NCI-H446 treated with DMSO at 0.1 percent for 48 hours (cell line): ENCODE results near the gene DISC1.
"Not testable (repeated sequence)": the region's sequence is repeated elsewhere in the genome, so short reads cannot be mapped to it uniquely, and the experiment has no call there.

Source experiments
- DNase-seq: peaks from one replicate; lab custom pipeline; 2025; lab: John Stamatoyannopoulos, UW

DISC1 gene

DNA sequence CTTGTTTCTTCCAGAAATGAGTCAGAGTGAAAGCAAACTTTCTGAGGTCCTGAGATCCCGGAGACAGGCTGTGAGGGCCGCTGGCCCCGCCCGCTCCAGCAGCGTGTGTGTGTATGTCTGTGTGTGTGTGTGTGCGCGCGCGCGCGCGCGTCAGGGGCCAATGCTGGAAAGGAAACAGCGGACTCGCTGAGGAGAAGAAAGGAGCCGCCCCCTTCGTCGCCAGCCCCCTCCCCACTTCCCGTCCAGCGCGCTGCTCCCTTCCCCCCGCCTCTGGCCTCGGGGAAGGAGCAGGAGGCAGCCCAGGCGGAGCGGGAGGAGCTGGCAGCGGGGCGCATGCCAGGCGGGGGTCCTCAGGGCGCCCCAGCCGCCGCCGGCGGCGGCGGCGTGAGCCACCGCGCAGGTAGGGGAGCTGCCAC, at the start of gene DISC1:
TSS of gene DISC1 (plus strand) at position 256 of the 416 bp plus-strand sequence. CDS start at position 334, 78 bp downstream.
- DNase-seq, result peak; percentile 56

- no peak for DNase-seq
Measured at GRCh38 chr1:231576804-231577718, 49.5 kb upstream of the DISC1 start.

DNA sequence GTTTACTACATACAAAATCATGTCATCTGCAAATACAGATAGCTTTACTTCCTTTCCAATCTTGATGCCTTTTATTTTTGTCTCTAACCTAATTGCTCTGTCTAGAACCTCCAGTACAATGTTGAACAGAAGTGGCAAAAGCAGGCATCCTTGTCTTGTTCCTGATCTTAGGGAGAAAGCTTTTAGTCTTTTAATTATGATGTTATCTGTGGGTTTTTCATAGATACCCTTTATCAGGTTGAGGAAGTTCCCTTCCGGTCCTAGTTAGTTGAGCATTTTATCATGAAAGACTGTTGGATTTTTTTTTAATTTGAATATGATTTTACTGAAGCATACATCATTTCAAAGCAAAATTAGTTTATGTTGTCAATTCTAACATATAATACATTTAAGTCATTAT, 45.7 kb upstream of the DISC1 start:
- no peak for DNase-seq

DNA sequence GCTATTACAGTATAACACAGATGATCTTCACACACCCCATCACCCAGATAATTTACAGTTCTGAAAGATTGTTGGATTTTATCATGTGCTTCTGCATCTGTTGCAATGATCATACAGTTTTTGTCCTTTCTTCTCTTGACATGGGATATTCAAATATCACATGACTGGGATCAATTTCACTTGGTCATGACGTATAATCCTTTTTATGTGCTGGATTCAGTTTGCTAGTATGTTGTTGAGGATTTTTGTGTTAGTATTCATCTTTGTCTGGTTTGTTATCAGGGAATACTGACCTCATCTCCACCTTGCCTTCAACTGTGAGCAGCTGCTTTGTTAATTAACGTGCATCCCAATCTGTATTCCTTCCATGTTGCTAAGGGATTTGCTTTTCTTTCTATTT, 44.7 kb upstream of the DISC1 start:
- no peak for DNase-seq

- DNase-seq, result no peak
Measured at GRCh38 chr1:231583376-231583775, 43.2 kb upstream of the DISC1 start.

DNA sequence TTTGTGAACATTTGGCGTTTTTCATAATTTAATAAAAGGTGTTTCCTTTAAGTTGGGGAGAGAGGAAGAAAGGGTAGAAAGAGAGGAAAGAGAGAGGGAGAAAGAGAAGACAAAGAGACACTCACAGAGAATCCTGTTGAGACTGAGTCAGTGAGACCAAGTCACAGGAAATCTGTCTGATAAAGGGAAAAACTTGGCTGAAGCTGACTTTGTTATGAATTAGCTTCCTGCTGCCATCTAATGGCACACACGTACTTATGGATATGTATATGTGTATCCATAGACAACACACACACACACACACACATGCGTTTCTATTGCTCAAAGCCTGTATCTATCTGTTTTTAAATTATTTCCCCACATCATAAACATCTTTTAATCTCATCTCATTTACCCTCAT, 42.5 kb upstream of the DISC1 start:
- peak; percentile 34 for DNase-seq

- DNase-seq, result no peak
Measured at GRCh38 chr1:231584921-231585320, 41.7 kb upstream of the DISC1 start.

GRCh38 chr1:231590453-231591198, 36.0 kb upstream of the DISC1 start:
- DNase-seq, result no peak

DNA sequence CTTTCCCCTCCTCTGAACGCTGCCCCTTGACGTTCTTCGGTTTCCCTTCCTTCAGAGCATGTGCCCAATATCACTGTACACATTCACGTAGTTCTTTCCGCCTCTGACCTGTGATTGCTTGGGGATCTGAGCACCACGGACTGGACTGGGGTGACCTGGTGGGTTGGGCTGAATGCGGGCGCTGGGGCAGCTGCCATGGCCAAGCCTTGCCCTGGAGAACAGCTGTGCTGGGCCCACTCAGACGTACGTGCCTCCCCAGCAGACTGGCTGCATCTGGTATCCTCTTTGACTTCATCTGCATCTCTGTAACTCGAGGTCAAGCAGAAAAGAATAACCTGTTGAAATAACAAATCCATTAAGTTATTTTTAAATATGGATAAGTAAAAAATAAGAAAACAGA, 35.1 kb upstream of the DISC1 start:
- DNase-seq, result no peak

GRCh38 chr1:231592809-231593208, 33.8 kb upstream of the DISC1 start:
- DNase-seq, result no peak

GRCh38 chr1:231593264-231593663, 33.3 kb upstream of the DISC1 start:
- DNase-seq, result not testable (repeated sequence)

DNA sequence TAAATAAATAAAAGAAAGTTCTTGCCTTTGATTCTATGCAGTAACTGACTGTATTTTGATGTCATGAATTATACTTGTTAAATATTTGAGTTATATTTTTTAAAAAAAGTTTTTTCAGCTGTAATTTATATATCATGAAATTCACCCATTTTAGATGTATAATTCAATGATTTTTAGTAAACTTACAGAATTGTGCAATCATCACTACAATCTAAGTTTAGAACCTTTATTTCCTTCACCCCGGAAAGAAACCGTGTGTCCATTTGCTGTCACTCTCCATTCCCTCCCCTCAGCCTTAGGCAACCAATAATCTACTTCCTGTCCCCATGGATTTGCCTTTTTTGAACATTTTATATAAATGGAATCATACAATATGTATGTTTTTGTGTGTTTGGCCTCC, 32.5 kb upstream of the DISC1 start:
- no peak for DNase-seq

DNA sequence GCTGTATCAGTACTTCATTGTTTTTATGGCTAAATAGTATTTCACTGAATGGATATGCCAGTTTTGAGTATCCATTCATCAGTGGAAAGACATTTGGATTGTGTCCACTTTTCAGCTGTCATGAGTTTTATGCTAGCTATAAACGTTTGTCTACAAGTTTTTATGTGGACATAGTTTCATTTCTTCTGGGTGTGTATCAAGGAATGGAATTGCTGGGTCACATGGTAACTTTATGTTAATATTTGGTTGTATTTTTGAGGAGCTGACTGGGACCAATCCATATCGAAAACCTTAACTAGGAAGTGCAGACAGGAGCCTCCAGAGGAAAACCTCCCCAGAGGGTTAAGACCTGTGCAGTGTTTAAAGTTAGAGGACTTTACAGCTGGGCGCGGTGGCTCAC, 31.8 kb upstream of the DISC1 start:
- no peak for DNase-seq

GRCh38 chr1:231596337-231596791, 30.2 kb upstream of the DISC1 start:
- no peak for DNase-seq

DNA sequence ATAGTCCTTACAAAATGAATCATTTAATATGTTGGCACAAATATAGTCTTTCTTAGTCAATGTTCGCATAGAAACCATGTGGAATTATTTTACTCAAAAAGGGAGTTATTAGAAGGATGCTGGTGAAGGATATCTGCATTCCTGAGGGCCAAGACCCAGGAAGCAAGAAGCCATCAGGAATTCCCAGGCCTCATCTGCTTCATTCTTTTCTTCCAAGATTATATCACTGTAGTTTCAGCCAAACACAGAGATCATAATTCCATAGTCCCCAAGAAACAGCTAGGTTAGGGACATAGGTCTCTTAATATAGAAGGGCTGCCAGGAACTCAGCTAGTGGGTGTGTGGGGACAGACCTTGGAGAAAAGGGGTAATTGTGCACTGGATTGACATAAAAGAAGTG, 28.6 kb upstream of the DISC1 start:
- DNase-seq, result no peak

DNA sequence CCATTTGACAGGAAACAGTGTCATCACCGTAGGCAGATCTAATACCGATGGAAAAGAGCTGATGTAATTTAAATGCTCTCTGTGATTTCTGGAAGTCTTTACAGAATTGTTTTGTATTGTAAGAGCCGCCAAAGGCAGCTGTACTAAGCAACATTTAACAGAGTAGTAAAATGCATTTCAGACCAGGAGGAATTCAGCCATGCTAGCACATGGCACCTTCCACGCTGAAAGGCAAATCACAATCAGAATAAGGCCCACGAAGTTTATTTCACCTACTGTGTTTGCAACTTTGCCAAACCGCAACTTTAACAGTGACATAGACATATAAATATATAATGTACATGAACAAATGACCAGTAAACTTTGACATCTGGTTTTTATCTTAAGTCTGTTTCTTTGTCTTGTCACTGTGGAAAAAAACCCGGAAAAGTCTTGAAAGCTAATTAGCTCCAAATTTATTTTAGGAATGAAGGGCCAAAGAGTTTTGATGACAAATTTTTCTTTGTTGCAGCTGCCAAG, 26.1 kb upstream of the DISC1 start:
- DNase-seq, result no peak

DNA sequence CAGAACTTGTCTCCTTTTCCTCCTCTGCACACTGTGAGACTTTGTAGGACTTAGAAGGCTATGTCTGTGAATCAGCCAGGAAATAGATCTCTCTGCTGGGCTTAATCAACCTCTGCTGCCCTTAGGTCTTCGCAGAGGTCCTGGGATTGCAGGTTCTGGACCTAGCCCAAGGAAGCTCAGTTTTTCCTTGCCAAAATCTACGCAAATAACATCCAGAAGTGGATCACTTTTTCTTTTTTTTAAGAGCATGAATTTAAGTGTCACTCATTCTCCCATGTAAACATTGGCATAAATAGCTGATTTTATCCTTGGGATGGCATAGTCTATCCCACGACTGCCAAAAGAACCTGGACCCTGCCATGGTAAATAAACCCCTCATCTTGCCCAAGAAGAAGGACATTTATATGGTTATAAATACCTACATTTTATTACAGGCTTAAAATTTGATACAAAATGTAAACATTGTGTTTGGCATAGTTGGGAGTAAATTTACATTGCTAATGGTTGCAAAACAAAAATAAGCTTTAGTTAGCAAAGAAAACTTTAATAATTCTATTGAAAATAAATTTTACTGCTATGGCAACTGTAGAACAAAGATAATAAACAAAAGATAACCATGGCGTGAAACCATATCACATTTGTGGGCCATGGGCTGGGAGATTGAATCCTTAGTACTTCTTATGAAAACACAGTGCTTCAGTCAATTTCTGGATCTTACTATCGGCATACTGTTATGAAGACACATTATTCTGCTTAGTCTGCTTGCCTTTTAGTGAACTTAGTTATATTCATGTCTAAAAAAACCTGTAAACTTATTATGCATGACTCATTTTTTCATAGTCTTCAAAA, 24.5 kb upstream of the DISC1 start:
- no peak for DNase-seq

DNA sequence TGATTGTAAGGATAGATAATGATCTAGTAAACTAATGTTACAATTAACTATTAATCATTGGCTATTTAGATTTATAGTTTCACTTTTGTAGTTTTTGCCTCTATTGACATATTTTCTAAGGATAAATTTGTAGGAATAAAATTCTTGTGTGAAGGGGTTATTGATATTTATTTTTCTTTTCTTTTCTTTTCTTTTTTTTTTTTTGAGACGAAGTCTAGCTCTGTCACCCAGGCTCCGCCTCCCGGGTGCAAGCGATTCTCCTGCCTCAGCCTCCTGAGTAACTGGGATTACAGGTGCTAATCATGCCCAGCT, 24.0 kb upstream of the DISC1 start:
- DNase-seq, result no peak

- DNase-seq, result peak; percentile 60
Measured at GRCh38 chr1:231603598-231604275, 22.9 kb upstream of the DISC1 start.

- no peak for DNase-seq
Measured at GRCh38 chr1:231604276-231604621, 22.3 kb upstream of the DISC1 start.
